Adipose tissue (tissue), 3 donors: ENCODE measurements around the gene WNT7A. TPM values are rescaled to one million over a fixed set of nuclear protein-coding genes. Genes with fewer than 3 reads are reported as not detected.

Experiments used
- H3K27ac ChIP-seq: one replicate; pipeline ENCODE4 v1.5.1; 2013; ENCODE audit warnings: low read depth, low read length
- WGBS, 3 donors: extraction: QIAGEN DNeasy Blood & Tissue Kit; methylation state at CpG; one replicate each; pipeline ENCODE4 v1.1.7; 2013; 5-methylcytosine and 5-hydroxymethylcytosine counted together
- polyA plus RNA-seq, 3 donors: library from polyadenylated mRNA; stranded (reverse); fragments of 200-250 nt; gene quantifications; one replicate each; pipeline ENCODE4 v1.2.3, GENCODE V29; 2013
- donor health status: healthy with polysubstance abuse.
- donor health status: Bipolar disorder and iron deficiency.
- donor health status: healthy.

Gene WNT7A
- polyA plus RNA-seq, 3 donors: 0.01 TPM; not detected in 2

GRCh38 chr3:13792051-13792490 is 87.8 kb downstream of the WNT7A start:
- WGBS, 3 donors: 58 to 59% (median 59%) methylated on average over 9 of the region's 9 CpGs

GRCh38 chr3:13791198-13792050 is 88.4 kb downstream of the WNT7A start:
- 48 to 68% (median 67%) methylated on average over 13 to 14 of the region's 14 CpGs for WGBS, 3 donors
- no peak overlapping the region for H3K27ac ChIP-seq

More at GRCh38 chr3:13792051-13792490, 87.8 kb downstream of the WNT7A start:
- no peak overlapping the region for H3K27ac ChIP-seq

DNA sequence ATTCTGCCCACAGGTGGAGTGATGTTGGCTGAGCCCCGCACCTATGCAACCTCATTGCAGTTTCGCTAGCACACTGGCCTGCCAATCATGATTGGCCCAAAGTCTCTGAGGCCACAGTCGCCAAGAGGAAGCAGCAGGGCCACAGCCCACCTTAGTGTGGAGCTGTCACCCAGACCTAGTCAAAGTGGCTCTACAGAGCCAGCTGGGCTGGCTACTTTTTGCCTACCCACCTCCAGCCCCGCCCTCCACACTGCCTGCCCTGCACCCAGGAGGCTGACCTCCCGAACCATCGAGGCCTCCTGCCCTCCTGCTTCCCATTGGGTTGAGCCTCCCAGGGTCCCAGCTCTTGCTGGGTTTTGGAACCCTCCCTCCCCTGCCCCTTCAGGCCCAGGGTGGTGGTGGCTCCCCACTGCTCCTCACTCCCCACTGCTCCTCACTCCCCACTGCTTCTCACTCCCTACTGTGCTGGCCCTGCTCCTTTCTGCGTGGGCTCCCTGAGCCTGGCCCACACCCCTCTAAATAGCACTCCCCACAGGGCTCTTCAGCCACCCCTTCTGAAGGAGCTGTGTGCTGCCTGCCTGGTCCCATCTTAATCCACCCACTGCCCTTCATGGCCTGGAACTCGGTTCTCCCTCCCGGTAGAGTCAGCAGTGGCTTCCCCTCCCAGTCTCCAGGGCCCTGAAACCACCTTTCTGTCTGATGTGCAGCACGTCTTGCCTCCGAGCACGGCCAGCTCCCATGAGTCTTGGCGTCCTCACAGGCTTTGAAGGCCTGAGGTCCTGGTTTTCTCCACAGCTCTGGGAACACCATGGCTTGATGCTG is 89.3 kb downstream of the WNT7A start:
- no peak overlapping the region for H3K27ac ChIP-seq
- 76 to 80% (median 79%) methylated on average over 13 of the region's 13 CpGs for WGBS, 3 donors

GRCh38 chr3:13788522-13789424 is 91.1 kb downstream of the WNT7A start:
- H3K27ac ChIP-seq: no peak overlapping the region
- WGBS, 3 donors: 66 to 78% (median 67%) methylated on average over 9 of the region's 9 CpGs

DNA sequence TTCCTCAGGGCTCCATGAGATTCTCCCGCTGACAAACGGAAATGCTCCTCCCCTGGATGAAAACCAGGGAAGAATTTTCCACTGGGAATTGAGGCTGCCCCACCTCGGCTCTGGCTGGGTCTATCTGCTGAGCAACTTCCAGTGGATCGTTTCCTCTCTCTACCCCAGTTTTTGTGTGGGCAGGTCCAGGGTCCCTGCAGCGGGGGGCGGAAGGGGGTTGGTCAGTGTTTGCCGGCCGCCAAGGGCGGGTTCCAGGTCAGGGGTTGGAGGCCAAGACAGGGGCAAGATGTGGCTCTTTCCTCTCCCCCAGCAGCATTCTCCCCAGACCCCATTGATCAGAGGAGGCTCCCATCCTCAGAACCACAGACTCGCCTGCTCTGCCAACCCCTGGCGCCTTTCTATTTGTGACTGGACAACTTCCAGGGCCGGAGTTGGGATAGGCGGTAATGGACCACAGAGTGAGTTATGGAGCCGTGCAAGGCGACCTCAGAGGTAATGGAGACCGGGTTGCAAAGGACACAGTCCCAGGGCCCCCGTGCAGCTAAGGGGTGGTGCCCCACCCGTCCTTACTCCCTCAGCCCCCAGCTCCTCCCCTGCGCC is 92.2 kb downstream of the WNT7A start:
- 51 to 67% (median 58%) methylated on average over 19 of the region's 19 CpGs for WGBS, 3 donors
- no peak overlapping the region for H3K27ac ChIP-seq

- H3K27ac ChIP-seq: no peak overlapping the region
- 81 to 86% (median 86%) methylated on average over 10 of the region's 10 CpGs for WGBS, 3 donors
Observed at GRCh38 chr3:13786811-13787210, 93.1 kb downstream of the WNT7A start.

- H3K27ac ChIP-seq: no peak overlapping the region
- 88 to 92% (median 91%) methylated on average over 12 to 13 of the region's 13 CpGs for WGBS, 3 donors
Observed at GRCh38 chr3:13785853-13786436, 93.9 kb downstream of the WNT7A start.

DNA sequence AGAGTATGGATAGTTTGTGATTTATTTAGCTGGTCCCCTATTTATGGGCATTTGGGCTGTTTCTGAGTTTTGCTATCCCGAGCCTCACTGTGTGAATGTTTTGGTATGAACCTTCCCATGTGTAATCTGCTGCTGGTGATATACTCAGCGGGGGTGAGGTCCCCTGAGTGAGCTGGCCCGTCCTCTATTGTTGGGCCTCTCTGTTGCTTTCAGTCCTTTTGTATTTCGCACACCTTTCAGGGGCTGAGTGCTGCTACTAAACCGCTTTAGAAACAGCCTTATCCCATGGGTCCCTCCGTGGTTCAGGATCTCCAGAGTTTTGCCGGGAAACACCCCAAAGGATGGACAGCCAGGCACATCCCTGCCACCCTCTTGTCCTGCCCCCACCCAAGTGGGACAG is 94.5 kb downstream of the WNT7A start:
- 83 to 90% (median 86%) methylated on average over 7 of the region's 7 CpGs for WGBS, 3 donors
- H3K27ac ChIP-seq: no peak overlapping the region

GRCh38 chr3:13783476-13783875 is 96.4 kb downstream of the WNT7A start:
- 67 to 69% (median 68%) methylated on average over 8 of the region's 8 CpGs for WGBS, 3 donors
- no peak overlapping the region for H3K27ac ChIP-seq

DNA sequence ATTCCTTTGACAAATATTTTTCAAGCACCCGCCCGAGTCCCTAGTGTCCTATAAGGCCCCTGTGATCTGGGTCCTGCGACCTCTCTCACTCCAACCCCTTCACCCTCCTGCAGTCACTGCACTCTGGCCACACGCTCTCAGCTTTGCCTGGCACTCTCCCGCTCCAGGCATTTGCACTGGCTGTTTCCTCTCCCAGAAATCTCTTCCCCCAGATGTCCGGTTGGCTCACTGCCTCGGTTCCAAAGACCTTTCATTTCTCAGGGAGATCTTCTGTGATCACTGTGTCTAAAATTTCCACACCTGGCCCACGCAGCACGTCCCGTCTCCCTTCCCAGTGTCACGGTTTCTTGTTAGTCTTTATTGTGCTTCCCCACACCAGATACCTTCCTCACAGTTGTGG is 97.4 kb downstream of the WNT7A start:
- WGBS, 3 donors: 8 to 17% (median 10%) methylated on average over 11 of the region's 11 CpGs
- H3K27ac ChIP-seq: no peak overlapping the region

DNA sequence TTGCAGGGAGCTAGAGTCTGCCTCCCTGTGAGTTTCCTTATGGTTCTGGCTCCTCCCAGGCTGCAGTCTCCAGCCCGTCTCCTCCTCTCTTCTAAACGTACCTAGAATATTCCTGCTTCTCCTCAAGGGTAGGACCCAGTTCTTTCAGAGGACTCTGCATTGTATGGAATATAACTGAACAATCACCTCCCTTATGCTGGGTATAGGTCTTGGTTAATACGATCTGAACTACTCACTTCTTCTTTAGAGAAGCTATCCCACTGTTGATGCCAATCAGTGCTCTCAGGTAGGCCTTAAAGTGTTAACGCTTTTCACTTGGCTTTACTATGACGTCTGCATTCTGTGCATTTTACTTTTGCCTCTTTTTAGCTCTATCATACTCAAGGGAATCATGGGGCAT is 98.5 kb downstream of the WNT7A start:
- WGBS, 3 donors: 84 to 88% (median 85%) methylated on average over 5 of the region's 5 CpGs

DNA sequence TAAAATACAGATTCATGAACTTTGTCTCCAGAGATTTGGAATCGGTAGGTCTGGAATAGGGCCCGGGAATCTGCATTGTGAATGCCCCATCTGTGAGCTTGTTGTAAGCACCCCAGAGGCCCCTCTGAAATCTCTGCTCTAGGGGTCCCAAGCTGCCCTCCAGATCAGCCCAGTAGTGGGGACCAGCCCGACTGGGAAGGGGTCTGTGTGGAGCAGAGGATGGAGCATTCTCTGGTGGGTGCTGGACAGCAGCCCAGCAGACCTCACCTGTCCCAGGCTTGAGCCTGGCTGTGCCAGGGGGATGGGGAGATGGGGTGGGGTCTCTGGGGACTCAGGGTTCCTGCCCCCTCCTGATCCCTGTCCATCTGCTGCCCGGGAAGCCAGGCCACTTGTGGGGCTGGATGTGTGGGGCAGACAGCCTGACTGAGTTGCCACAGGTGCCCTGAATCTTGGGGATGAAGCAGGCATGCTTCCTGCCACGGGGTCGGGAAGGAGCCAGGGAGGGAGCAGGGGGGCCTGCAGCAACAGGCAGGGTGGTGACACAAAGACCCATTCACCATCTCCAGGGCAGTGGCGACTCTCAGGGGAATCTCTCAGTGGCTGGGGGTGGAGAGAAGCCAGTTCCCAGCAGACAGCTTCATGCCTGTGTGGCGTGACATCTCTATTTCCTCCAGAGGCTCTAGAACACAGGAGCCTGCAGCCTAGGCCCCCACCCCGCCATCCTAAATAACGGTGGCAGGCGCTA is 99.3 kb downstream of the WNT7A start:
- 60 to 67% (median 63%) methylated on average over 11 of the region's 11 CpGs for WGBS, 3 donors
- H3K27ac ChIP-seq: no peak overlapping the region

More for the DNA sequence above, 98.5 kb downstream of the WNT7A start:
- no peak overlapping the region for H3K27ac ChIP-seq

GRCh38 chr3:13776253-13777050 is 103.4 kb downstream of the WNT7A start:
- no peak overlapping the region for H3K27ac ChIP-seq
- WGBS, 3 donors: 76 to 81% (median 79%) methylated on average over 4 of the region's 4 CpGs

DNA sequence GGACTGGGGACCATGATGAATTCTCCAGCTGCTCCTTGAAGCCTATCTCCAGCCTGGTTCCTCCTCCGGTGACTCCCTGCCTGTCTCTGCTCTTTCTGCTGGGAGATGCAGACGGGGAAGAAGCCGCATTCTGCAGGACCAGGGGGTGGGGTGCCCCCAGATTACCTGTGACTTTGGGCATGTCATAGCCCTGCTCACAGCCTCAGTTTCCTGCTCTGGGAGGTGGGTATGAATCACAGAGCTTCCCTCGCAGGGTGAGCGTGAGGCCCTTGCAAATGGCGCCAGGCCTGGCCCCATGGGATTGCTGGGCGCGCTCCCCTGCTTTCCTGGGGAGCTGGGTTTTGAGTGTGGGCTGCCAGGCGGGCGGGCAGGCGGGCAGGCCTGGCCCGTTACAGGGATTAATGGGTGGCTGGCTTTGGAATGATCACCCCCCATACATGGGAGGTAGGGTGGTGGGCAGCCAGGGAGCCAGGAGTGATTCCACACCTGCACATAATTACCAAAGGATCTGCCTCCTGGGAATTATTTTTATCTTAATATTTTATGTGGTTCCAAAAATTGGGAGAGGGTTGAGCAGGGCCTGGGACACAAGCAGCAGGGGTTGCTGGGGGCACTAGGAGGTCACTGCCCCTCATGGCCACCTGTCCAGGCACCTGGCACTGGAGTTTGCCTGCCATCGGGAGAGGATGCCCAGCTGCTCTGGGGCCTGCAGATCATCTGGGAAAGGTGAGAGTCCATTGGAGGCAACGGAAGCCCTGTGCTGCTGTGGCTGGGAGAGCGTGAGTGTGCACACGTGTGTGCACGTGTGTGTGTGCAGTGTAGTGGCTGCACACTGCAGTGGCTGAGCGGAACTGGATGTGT is 106.8 kb downstream of the WNT7A start:
- WGBS, 3 donors: 91 to 93% (median 91%) methylated on average over 18 of the region's 18 CpGs
- no peak overlapping the region for H3K27ac ChIP-seq

- WGBS, 3 donors: 77 to 81% (median 79%) methylated on average over 7 of the region's 7 CpGs
- H3K27ac ChIP-seq: no peak overlapping the region
Observed at GRCh38 chr3:13772321-13772745, 107.5 kb downstream of the WNT7A start.
